TTC549 (cell line): ENCODE results near the gene NDUFB10.

Experiments
- FAIRE-seq: peaks from 2 replicates; lab custom pipeline; 2012; peaks lifted over from hg19 to GRCh38; lab: Jason Lieb, UNC

NDUFB10 gene

GRCh38 chr16:1971796-1972489, 12.6 kb downstream of the NDUFB10 start, which contains the start of gene TBL3:
Gene TBL3 (plus strand): TSS chr16:1972053. CDS start chr16:1972165, 112 bp downstream.
- FAIRE-seq = no peak

- no peak for FAIRE-seq
Observed at GRCh38 chr16:1972490-1972877, 13.1 kb downstream of the NDUFB10 start.

GRCh38 chr16:1973461-1974156, 14.3 kb downstream of the NDUFB10 start:
- no peak for FAIRE-seq

- no peak for FAIRE-seq
Observed at GRCh38 chr16:1974157-1975070, 15.1 kb downstream of the NDUFB10 start.

GRCh38 chr16:1975432-1976215, 16.3 kb downstream of the NDUFB10 start:
- no peak for FAIRE-seq

GRCh38 chr16:1976216-1976520, 16.8 kb downstream of the NDUFB10 start:
- no peak for FAIRE-seq

- no peak for FAIRE-seq
Observed at GRCh38 chr16:1976951-1977874, 17.9 kb downstream of the NDUFB10 start.

GRCh38 chr16:1977875-1978268, 18.5 kb downstream of the NDUFB10 start:
- FAIRE-seq = no peak

GRCh38 chr16:1978476-1979120, 19.3 kb downstream of the NDUFB10 start:
- no peak for FAIRE-seq

- FAIRE-seq = no peak
Observed at GRCh38 chr16:1979271-1980029, 20.1 kb downstream of the NDUFB10 start.

- no peak for FAIRE-seq
Observed at GRCh38 chr16:1980030-1980769, 20.9 kb downstream of the NDUFB10 start.

GRCh38 chr16:1980770-1981087, 21.4 kb downstream of the NDUFB10 start:
- FAIRE-seq = no peak

GRCh38 chr16:1981398-1981836, 22.1 kb downstream of the NDUFB10 start, which contains the start of gene NOXO1:
Gene NOXO1 (minus strand): TSS chr16:1981469. CDS start chr16:1981179, 290 bp downstream.
- no peak for FAIRE-seq

GRCh38 chr16:1982013-1982433, 22.7 kb downstream of the NDUFB10 start:
- no peak for FAIRE-seq

GRCh38 chr16:1982991-1983543, 23.7 kb downstream of the NDUFB10 start:
- no peak for FAIRE-seq

GRCh38 chr16:1983544-1984346, 24.4 kb downstream of the NDUFB10 start, which contains the start of gene GFER:
Gene GFER (plus strand): TSS chr16:1984193. CDS start chr16:1984219, 26 bp downstream.
- no peak for FAIRE-seq

GRCh38 chr16:1984347-1985225, 25.2 kb downstream of the NDUFB10 start:
- FAIRE-seq = no peak
